K562 (cell line): Measurements from ENCODE around the gene CDC23. TPM values are rescaled to one million over a fixed set of nuclear protein-coding genes. Genes with fewer than 3 reads are reported as not detected.

Source experiments
- BRF1 ChIP-seq: IDR thresholded peaks from 3 replicates; pipeline ENCODE4 v1.6.1; 2011; ENCODE audit warnings: borderline replicate concordance, mild to moderate bottlenecking; ENCODE audit not compliant: insufficient read length; ENCODE audit errors: extremely low read depth
- PURB ChIP-seq: sonication (generic); formaldehyde crosslinking; IDR thresholded peaks from 2 replicates; pipeline ENCODE4 v1.9.0; 2021; ENCODE audit warnings: low read depth, mild to moderate bottlenecking, missing genetic modification reagents
- RERE ChIP-seq: sonication (generic); formaldehyde crosslinking; IDR thresholded peaks from 2 replicates; pipeline ENCODE4 v1.8.0; 2023; ENCODE audit warnings: missing genetic modification reagents, mild to moderate bottlenecking, borderline replicate concordance
- RREB1 ChIP-seq: fragments of 250-450 bp; sonication (Bioruptor Pico); IDR thresholded peaks from 2 replicates; pipeline ENCODE4 v1.4.0; 2020
- STAT6 ChIP-seq: sonication (generic); formaldehyde crosslinking; IDR thresholded peaks from 2 replicates; pipeline ENCODE4 v1.8.1; 2023; ENCODE audit warnings: mild to moderate bottlenecking, missing genetic modification reagents
- YY1 ChIP-seq, 3 experiments: IDR thresholded peaks; 2 replicates each; pipeline ENCODE4 v1.6.1; 2011; ENCODE audit warnings: low read length in 2 of 3, mild to moderate bottlenecking in 2 of 3, moderate library complexity in 2 of 3, borderline replicate concordance in 1 of 3, control low read depth in 1 of 3, low read depth in 1 of 3; ENCODE audit not compliant: insufficient read depth in 3 of 3, insufficient replicate concordance in 2 of 3, control insufficient read depth in 1 of 3, insufficient read length in 1 of 3; ENCODE audit errors: extremely low read depth in 1 of 3
- ZBTB12 ChIP-seq: fragments of 250-450 bp; sonication (Bioruptor Pico); IDR thresholded peaks from 2 replicates; pipeline ENCODE4 v1.4.0; 2020
- ZNF197 ChIP-seq: fragments of 200-800 bp; sonication (Bioruptor generic); IDR thresholded peaks from 2 replicates; pipeline ENCODE4 v1.6.1; 2016; ENCODE audit warnings: low read depth, missing genetic modification characterization, missing compliant biosample characterization
- ZNF644 ChIP-seq: fragments of 200-800 bp; sonication (Bioruptor generic); IDR thresholded peaks from 2 replicates; pipeline ENCODE4 v1.6.1; 2016; ENCODE audit warnings: low read depth, missing genetic modification characterization, missing compliant biosample characterization
- polyA plus RNA-seq, 8 experiments: library from polyadenylated mRNA; depleted of rRNA in 4 of 8; stranded (reverse) in 5 of 8; unstranded in 3 of 8; fragments of >200 nt; fragmentation: Nextera tagmentation in 2 of 8; fragmentation: Illumina TruSeq in 1 of 8; extraction: Ambion mirVana in 2 of 8; extraction: Trizol in 1 of 8; gene quantifications; 2 replicates each; pipeline versions ENCODE4 v1.2.1 to v1.2.3, GENCODE V29; 2011 to 2014; ENCODE audit warnings: inconsistent platforms in 1 of 8, missing spikeins in 1 of 8
- total RNA-seq, 7 experiments: library from RNA; depleted of rRNA in 6 of 7; stranded (reverse); fragments of >200 nt in 6 of 7; fragmentation: Illumina TruSeq in 2 of 7; extraction: Trizol in 2 of 7; gene quantifications; 2 replicates each; pipeline versions ENCODE4 v1.2.1 to v1.2.3, GENCODE V29; 2011 to 2021; ENCODE audit warnings: low replicate concordance in 1 of 7

CDC23 gene
- total and polyA plus RNA-seq, 9 of the 15 experiments (the other 6 are each of a cell fraction or from before 2014, with no cell fraction given), result 34.5 to 157 (median 65.5) TPM

- TF ChIP-seq YY1 (IDR thresholded peaks at IDR 0.05; ENCODE audit: borderline replicate concordance in 1 of 3, control insufficient read depth in 1 of 3, extremely low read depth in 1 of 3, insufficient read depth in 3 of 3, insufficient read length in 1 of 3, insufficient replicate concordance in 2 of 3, low read depth in 1 of 3, low read length in 2 of 3) (peak; percentile 78 to 99 (median 95)), STAT6 (CRISPR knock-in tag) (no peak), BRF1 (no peak), RERE (no peak), PURB (CRISPR knock-in tag) (no peak), ZNF644 (tag) (peak; percentile 82), ZNF197 (CRISPR knock-in tag) (no peak), ZBTB12 (CRISPR knock-in tag) (no peak), RREB1 (no peak)
Measured at GRCh38 chr5:138178516-138179276, 34.4 kb downstream of the CDC23 start, which contains the start of the genes BRD8 and KIF20A (continued).
